Right forelimb (tissue), 1 donor: Measurements from ENCODE around the gene CD4.

Source experiments
- DNase-seq: peaks from one replicate; pipeline ENCODE4 v3.0.0-alpha.2; 2018

The CD4 gene

DNA sequence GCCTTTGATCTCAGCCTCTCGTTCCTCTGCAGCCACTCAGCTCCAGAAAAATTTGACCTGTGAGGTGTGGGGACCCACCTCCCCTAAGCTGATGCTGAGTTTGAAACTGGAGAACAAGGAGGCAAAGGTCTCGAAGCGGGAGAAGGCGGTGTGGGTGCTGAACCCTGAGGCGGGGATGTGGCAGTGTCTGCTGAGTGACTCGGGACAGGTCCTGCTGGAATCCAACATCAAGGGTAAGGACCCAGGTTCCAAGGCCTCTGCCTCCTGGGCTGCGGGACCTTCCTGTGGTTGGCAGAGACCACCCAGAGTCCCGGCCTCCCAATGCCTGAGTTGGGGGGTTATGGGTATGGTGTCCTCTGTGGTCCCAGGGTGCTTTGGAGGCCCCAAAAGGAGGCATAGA, 27.8 kb downstream of the CD4 start:
- no peak for DNase-seq

- no peak for DNase-seq
Measured at GRCh38 chr12:6817662-6818157, 28.4 kb downstream of the CD4 start.

DNA sequence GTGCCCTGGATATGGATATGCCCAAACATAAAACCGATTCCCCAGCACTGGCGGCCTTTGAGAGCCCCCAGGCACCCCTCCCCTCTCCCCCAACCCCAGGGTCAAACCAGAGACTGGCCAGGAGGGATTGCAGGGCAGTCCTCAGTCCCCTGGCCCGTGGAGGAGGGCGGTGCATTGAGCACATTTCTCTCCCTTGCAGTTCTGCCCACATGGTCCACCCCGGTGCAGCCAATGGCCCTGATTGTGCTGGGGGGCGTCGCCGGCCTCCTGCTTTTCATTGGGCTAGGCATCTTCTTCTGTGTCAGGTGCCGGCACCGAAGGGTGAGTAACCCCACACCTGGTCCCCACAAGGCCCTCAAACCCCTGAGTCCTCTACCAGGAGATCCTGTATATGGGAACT, 28.9 kb downstream of the CD4 start:
- no peak for DNase-seq

GRCh38 chr12:6818645-6819044, 29.3 kb downstream of the CD4 start:
- no peak for DNase-seq

- no peak for DNase-seq
Measured at GRCh38 chr12:6819106-6820030, 30.0 kb downstream of the CD4 start.

- DNase-seq = no peak
Measured at GRCh38 chr12:6820166-6820565, 30.8 kb downstream of the CD4 start.

DNA sequence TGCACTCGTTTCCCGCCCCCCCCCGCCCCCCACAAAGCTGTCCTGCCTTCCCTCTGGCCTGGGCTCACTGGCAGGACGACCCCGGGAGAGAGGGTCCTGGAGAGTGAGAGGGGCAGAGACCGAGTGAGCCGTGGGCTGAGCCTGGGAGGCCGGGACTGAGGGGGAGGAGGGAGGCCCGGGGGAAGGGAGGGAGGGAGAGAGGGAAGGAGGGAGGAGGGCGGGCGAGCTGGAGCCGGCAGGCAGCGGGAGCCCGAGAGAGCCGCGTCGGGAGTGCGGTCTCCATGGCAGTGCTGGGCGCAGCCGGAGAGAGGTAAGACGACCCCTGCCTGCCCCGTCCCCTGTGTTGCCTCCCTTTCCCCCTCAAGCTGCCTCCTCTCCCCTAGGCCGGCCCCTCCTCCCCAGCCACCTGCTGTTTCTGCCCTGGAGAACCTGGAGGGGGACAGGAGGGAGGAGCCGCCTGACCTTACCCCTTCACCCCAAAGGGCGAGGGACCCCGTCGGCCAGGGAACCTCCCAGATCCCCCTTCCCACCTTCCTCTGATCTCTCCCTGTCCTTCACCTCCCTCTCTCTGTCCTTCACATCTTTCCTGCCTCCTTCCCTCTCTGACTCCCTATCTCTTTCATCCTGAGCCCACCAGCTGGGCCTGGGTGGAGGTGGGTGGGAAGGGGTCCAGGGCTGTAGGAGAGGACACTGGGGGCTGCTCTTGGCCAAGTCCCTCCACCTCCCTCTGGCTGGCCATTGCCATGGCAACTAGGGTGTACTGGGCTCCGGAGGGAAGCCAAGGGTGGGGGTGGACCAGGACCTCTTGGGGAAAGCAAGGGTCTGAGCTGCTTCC, 32.5 kb downstream of the CD4 start, which contains the start of gene GPR162:
Gene GPR162 (plus strand): TSS at position 231 of the 835 bp plus-strand sequence. CDS start 2,078 bp downstream, outside the sequence.
- DNase-seq = peak; percentile 90

DNA sequence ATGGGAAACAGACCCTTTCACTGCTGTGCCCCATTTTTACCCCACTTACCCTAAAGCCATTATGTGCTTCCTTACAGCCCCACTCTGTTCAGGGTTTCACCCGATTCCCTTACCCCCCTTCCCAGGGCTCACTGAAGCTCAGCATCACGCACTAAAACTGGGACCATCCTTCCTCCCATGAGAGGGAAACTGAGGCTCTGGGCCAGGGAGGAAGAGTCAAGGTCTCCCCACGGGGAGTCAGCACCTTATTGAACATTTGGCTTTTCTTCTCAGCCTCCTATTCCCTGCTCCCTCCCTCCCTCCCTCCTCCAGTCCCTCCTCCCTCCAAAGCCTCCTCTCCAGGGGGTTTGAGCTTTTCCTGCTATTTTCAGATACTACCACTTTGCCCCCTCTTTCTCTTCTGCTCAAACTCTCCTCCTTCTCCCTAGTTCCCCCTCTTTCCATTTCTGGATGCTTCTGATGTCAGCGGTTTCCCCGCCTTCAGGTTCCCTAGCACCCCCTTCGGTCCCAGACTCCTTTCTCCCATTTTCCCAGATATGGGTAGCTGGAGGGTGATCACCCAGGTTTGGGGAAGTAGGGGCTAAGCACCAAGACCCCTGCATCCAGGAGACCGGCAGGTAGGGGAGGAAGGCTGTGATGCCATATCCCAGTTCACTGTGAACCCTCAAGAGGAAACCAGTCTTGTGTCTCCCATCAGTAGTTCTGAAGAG, 33.3 kb downstream of the CD4 start:
- DNase-seq = no peak

GRCh38 chr12:6823182-6824084, 34.1 kb downstream of the CD4 start:
- no peak for DNase-seq

- DNase-seq = no peak
Measured at GRCh38 chr12:6824085-6824775, 34.9 kb downstream of the CD4 start.

GRCh38 chr12:6824901-6825381, 35.6 kb downstream of the CD4 start:
- no peak for DNase-seq

- peak; percentile 95 for DNase-seq
Measured at GRCh38 chr12:6825398-6826124, 36.2 kb downstream of the CD4 start.

DNA sequence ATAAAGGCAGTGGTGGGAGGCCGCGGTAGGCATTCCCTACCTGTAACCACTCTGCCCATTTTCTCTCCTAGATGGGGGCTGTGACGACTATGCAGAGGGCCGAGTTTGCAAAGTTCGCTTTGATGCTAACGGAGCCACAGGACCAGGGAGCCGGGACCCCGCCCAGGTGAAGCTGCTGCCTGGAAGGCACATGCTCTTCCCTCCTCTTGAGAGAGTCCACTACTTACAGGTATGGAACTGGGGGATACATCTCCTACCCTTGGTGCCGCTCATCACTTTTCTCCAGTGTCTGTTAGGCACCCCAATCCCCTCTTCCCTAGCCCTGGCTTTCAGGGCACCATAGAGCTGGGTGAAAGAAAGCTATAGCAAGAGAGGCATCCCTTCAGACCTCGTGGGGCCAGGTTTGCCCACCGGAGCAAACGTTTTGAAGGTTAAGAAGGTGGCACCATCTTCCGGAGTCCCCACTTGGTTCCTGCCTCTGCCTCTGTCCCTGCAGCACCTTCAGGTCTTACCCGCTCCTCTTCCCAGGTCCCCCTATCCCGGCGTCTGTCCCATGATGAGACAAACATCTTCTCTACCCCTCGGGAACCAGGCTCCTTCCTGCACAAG, 36.9 kb downstream of the CD4 start:
- no peak for DNase-seq

DNA sequence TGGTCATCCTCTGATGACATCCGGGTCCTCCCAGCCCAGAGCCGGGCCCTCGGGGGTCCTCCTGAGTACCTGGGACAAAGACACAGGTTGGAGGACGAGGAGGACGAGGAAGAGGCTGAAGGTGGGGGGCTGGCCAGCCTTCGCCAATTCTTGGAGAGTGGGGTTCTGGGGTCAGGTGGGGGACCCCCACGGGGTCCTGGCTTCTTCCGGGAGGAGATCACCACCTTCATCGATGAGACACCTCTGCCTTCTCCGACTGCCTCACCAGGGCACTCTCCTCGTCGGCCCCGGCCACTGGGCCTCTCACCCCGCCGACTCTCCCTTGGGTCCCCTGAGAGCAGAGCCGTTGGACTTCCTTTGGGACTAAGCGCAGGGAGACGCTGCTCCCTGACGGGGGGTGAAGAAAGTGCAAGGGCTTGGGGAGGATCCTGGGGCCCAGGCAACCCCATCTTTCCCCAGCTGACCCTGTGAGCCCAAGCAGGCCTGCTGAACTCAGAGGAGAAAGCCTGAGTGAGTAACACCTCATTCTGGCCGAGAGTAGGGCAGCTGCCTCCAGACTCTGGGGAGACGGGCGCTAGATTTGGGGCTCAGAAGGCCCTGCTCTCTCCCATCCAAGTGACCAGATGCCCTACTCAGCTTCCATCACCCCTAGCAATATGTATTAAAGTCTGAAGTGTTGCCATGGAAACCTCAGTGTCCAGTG, 37.6 kb downstream of the CD4 start:
- no peak for DNase-seq

DNA sequence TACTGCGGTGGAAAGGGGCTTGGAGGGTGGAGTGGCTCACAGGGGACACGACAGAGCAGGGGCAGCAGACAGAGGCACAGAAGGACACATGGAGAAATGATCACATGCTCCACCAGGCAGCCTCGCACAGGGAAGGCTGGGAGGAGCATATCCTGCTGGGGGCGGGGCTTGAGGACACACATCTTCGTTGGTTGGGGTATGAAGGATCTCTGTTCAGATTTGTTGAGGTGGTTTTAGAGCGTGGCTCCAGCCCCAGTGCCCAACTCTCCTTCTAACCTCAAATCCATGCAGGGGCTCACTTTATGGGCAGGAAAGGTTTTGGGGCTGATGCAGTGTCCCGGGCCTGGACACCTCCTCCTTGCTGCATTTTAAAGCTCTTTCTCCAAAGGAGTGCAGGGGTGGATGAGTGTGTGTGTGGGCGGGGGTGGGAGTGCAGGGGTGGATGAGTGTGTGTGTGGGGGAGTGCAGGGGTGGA, 38.1 kb downstream of the CD4 start:
- DNase-seq = peak; percentile 84

DNA sequence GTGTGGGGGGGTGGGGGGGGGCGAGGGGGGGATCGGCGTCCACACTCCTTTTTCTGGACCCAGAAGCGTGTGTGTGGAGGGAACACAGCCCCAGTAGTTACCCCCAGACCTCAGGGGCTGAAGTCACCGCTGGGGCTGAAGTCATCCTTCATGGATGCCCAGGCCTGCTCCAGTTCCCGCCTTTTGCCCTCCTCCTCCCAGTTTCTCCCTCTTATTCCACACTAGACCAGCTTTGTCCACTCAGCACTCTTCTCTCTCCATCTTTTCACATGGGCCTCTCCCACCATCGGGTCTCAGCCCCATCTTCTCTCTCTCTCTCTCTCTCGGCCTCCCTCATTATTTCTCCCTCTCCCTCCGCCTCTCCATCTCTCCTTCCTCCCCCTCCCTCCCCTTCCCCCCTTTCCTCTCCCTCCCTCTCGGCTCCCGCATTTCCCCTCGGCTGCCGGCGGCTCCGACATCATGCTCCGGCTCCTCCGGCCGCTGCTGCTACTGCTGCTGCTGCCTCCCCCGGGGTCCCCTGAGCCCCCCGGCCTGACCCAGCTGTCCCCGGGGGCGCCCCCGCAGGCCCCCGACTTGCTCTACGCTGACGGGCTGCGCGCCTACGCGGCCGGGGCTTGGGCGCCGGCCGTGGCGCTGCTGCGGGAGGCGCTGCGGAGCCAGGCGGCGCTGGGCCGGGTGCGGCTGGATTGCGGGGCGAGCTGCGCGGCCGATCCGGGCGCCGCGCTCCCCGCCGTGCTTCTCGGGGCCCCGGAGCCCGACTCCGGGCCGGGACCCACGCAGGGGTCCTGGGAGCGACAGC, 38.9 kb downstream of the CD4 start, which contains the start of gene P3H3:
Gene P3H3 (plus strand): TSS at position 426 of the 799 bp plus-strand sequence. CDS start 34 bp downstream, at position 460.
- DNase-seq = peak; percentile 81

GRCh38 chr12:6828781-6829535, 39.6 kb downstream of the CD4 start:
- peak; percentile 81 for DNase-seq
